ENCODE measurements around the gene SLC9A9. TPM values are rescaled to one million over a fixed set of nuclear protein-coding genes. Genes with fewer than 3 reads are reported as not detected.

The SLC9A9 gene
- total RNA-seq, 1 experiment from 2014 or later, result not detected

DNA sequence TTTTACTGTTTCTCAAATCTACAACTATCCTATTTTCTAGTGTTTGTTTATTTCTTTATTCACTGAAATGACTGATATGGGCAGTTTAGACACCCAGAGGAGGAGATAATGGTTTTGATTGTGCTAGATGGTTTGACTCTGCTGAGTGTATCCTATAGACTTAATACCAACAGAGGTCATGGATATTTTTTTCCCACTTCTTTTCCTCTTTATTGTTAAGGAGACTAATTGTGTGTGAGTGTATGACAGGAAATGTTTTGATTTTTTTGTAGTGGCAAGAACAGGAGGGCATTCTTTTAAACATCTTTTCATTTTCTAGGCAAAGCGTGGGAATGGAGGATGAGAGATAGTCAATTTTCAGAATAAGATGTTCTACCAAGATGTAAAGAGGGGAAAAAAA, 505.2 kb downstream of the SLC9A9 start:
- ChIA-PET CTCF (no interaction called here), POLR2A (no interaction called here)
- no peaks in the 10 kb centered on the region for H3K4me1 ChIP-seq
- no TSS peak for BruUV-seq (replicated peaks)
- H3K4me3 ChIP-seq (ENCODE audit: low read depth, low read length), result no peak overlapping the region
- H3K27ac Mint-ChIP-seq (ENCODE audit: unreplicated experiment), result no peak overlapping the region
- no peaks in the 10 kb centered on the region for H3K27me3 ChIP-seq (replicated peaks; ENCODE audit: control insufficient read depth, insufficient read depth, low read length)
- no peaks in the 10 kb centered on the region for H3K36me3 ChIP-seq (ENCODE audit: control insufficient read depth, insufficient read depth, low read length)
- H3K36me3 Mint-ChIP-seq (ENCODE audit: insufficient read depth, unreplicated experiment), result no peaks in the 10 kb centered on the region
- no peaks in the 10 kb centered on the region for H3K9me3 Mint-ChIP-seq (ENCODE audit: unreplicated experiment)
- no peaks in the 10 kb centered on the region for H3K9me3 ChIP-seq
- H3K27me3 Mint-ChIP-seq (ENCODE audit: insufficient read depth, unreplicated experiment), result peaks cover 10% of the 10 kb centered on the region
- intact Hi-C loops (cut with micrococcal nuclease; ENCODE audit: unreplicated experiment), result no loop called here
- DNase-seq, result no peak
- H3K4me3 Mint-ChIP-seq (ENCODE audit: unreplicated experiment), result no peak overlapping the region
- TF ChIP-seq, protein P1, sequence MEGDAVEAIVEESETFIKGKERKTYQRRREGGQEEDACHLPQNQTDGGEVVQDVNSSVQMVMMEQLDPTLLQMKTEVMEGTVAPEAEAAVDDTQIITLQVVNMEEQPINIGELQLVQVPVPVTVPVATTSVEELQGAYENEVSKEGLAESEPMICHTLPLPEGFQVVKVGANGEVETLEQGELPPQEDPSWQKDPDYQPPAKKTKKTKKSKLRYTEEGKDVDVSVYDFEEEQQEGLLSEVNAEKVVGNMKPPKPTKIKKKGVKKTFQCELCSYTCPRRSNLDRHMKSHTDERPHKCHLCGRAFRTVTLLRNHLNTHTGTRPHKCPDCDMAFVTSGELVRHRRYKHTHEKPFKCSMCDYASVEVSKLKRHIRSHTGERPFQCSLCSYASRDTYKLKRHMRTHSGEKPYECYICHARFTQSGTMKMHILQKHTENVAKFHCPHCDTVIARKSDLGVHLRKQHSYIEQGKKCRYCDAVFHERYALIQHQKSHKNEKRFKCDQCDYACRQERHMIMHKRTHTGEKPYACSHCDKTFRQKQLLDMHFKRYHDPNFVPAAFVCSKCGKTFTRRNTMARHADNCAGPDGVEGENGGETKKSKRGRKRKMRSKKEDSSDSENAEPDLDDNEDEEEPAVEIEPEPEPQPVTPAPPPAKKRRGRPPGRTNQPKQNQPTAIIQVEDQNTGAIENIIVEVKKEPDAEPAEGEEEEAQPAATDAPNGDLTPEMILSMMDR (IDR thresholded peaks at IDR 0.05; ENCODE audit: insufficient read depth in 1 of 2, low read depth in 1 of 2, low read length in 1 of 2, severe bottlenecking in 1 of 2, unreplicated experiment in 1 of 2), result no peak
- no peaks in the 10 kb centered on the region for H3K4me1 Mint-ChIP-seq (ENCODE audit: low read depth, unreplicated experiment)

DNA sequence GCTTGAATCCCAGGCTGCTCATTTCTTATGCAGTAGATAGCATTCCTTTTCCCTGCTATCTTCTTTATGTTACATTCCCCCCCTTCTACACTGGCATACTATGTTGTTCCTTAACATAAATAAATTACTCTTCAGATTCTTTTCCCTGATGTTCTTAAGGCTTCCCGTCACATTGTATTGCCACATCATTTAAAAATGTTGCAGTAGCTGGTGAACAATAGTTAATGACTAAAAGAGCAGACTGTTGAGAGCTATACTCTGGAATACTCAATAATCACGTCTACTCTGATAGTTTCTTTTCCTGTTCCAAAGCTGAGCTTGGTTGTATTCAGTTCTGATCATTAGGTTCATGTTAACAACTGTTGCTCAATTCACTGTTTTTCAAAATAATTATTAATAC, 508.8 kb downstream of the SLC9A9 start:
- no TSS peak for BruUV-seq (replicated peaks)
- H3K4me1 Mint-ChIP-seq (ENCODE audit: low read depth, unreplicated experiment), result no peaks in the 10 kb centered on the region
- ChIA-PET CTCF (no interaction called here), POLR2A (no interaction called here)
- H3K27ac Mint-ChIP-seq (ENCODE audit: unreplicated experiment), result no peak overlapping the region
- no peaks in the 10 kb centered on the region for H3K36me3 ChIP-seq (ENCODE audit: control insufficient read depth, insufficient read depth, low read length)
- no peaks in the 10 kb centered on the region for H3K36me3 Mint-ChIP-seq (ENCODE audit: insufficient read depth, unreplicated experiment)
- no peaks in the 10 kb centered on the region for H3K27me3 ChIP-seq (replicated peaks; ENCODE audit: control insufficient read depth, insufficient read depth, low read length)
- no peaks in the 10 kb centered on the region for H3K9me3 Mint-ChIP-seq (ENCODE audit: unreplicated experiment)
- H3K9me3 ChIP-seq, result no peaks in the 10 kb centered on the region
- no peak overlapping the region for H3K4me3 ChIP-seq (ENCODE audit: low read depth, low read length)
- peaks cover 16% of the 10 kb centered on the region for H3K27me3 Mint-ChIP-seq (ENCODE audit: insufficient read depth, unreplicated experiment)
- TF ChIP-seq, protein P1 (IDR thresholded peaks at IDR 0.05; ENCODE audit: insufficient read depth in 1 of 2, low read depth in 1 of 2, low read length in 1 of 2, severe bottlenecking in 1 of 2, unreplicated experiment in 1 of 2), result no peak
- no peak overlapping the region for H3K4me3 Mint-ChIP-seq (ENCODE audit: unreplicated experiment)
- H3K4me1 ChIP-seq, result no peaks in the 10 kb centered on the region
- intact Hi-C loops (cut with micrococcal nuclease; ENCODE audit: unreplicated experiment), result no loop called here
- DNase-seq, result no peak

DNA sequence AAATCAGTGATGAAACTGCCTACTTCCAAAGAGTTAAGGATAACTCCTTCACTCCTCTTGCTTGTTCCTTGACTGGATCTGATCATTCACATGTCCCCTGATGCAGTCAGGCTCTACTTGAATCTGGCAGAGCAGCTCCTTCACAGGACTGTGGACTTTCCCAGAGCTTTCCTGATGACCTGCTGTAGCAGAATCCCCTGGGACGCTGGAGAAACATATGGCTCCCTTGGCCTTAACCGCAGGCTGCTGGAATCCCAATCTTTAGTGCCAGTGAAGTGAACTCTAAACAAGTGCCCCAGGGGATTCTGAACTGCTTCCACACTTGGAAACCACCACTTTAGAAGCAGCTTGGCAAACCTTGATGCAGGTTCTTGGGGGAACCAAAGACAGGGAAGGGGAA, 510.9 kb downstream of the SLC9A9 start:
- Mint-ChIP-seq H3K36me3 (ENCODE audit: insufficient read depth, unreplicated experiment) (no peaks in the 10 kb centered on the region), H3K27me3 (ENCODE audit: insufficient read depth, unreplicated experiment) (peaks cover 16% of the 10 kb centered on the region), H3K27ac (ENCODE audit: unreplicated experiment) (no peak overlapping the region), H3K4me1 (ENCODE audit: low read depth, unreplicated experiment) (no peaks in the 10 kb centered on the region), H3K4me3 (ENCODE audit: unreplicated experiment) (no peak overlapping the region), H3K9me3 (ENCODE audit: unreplicated experiment) (no peaks in the 10 kb centered on the region)
- ChIA-PET CTCF (no interaction called here), POLR2A (no interaction called here)
- Histone ChIP-seq H3K27me3 (replicated peaks; ENCODE audit: control insufficient read depth, insufficient read depth, low read length) (no peaks in the 10 kb centered on the region), H3K4me3 (ENCODE audit: low read depth, low read length) (no peak overlapping the region), H3K36me3 (ENCODE audit: control insufficient read depth, insufficient read depth, low read length) (no peaks in the 10 kb centered on the region), H3K9me3 (no peaks in the 10 kb centered on the region), H3K4me1 (no peaks in the 10 kb centered on the region)
- intact Hi-C loops (cut with micrococcal nuclease; ENCODE audit: unreplicated experiment), result no loop called here
- no TSS peak for BruUV-seq (replicated peaks)
- TF ChIP-seq, protein P1 (IDR thresholded peaks at IDR 0.05; ENCODE audit: insufficient read depth in 1 of 2, low read depth in 1 of 2, low read length in 1 of 2, severe bottlenecking in 1 of 2, unreplicated experiment in 1 of 2), result no peak
- no peak for DNase-seq
